Inferior parietal cortex (tissue), 1 donor: Measurements from ENCODE around the gene DNAJA3.
A peak's percentile ranks its signal among the peaks of the same experiment; 100 is the strongest.
"Not testable (repeated sequence)": the region's sequence is repeated elsewhere in the genome, so short reads cannot be mapped to it uniquely, and the experiment has no call there.

Source experiments
- DNase-seq: peaks from one replicate; pipeline ENCODE4 v3.0.0-alpha.2; 2016; ENCODE audit errors: extremely low spot score

DNAJA3 gene

GRCh38 chr16:4387781-4388180 is 37.9 kb upstream of the DNAJA3 start:
- DNase-seq, result no peak

DNA sequence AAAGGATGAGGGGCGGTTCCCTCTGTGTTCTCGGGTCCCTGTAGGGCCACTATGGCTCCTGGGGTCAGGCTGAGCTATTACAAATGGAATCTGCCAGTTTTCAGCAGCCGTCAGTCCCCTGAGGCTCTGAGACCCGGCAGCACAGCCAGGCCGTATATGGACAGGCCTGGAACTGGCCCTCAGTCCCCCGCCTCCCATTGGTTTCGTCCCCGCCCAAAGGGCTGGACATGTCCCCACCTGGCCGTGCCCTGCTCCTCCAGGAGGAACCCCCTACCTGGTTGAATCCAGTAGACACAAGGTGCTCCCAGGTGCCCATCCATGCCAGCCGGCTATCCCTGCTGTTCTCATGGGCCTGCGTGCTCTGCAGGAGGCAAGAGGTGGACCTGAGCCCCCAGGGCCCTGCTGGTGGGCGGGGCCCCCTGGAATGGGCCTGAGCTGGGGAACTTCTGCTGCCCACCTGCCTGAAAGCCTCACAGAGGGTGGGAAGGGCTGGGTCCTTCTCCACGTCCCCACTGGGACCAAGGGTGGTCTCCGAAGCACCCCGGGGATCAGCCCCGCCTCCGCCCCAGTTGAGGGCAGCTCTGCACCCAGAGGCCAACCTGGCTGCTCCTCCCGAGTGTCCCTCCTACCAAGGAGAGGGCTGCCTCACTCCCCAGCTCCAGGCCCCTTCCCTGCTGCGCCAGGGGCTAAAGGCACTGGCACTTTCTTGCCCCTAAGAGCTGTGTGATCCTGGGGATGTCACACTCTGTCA is 37.2 kb upstream of the DNAJA3 start:
- DNase-seq, result no peak

- no peak for DNase-seq
Measured at GRCh38 chr16:4389051-4389955, 36.4 kb upstream of the DNAJA3 start.

DNA sequence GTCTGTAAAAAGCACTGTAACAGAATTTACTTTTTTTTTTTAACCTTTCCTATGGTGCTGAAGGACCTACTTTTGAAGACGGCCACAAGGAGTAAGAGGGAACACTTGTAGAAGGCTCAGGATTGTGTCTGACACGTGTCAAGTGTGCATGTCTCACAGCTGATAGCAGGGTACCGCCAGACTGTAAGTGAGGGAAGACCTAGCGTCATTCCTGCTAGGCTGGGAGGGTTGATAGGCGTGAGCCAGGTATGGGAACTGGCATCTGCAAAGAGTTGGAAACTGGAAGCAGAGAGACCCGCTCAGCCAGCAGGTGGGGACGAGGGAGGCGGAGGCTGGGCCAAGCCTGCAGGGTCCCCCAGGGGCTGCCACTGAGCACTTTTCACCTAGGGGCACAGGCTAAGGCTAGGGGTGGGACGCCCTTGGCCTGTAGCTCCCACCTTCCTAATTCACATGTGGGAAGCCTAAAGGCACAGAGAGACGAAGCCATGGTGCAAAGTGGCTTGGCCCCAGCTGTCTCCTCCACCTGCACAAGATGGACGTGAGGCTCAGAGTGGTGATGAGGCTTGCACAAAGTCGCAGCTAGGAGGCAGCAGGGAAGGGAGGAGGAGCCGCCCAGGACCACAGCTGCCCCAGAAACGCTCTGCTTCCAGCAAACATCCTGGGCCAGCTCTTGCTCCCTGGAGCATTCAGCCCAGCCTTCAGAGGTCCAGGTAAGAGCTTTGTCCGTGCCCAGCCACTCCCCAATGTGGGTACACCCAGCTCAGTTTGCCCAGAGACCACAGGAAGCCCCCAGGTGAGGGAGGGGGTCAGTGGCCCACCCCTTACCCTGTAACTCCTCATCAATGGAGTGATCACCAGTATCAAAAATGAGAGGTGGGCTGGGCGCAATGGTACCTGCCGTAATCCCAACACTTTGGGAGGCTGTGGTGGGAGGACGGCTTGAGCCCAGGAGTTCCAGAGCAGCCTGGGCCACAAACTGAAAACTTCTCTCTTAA is 35.1 kb upstream of the DNAJA3 start:
- no peak for DNase-seq

GRCh38 chr16:4391631-4392381 is 33.9 kb upstream of the DNAJA3 start:
- DNase-seq, result no peak

- DNase-seq, result no peak
Measured at GRCh38 chr16:4392382-4393239, 33.1 kb upstream of the DNAJA3 start.

- DNase-seq, result no peak
Measured at GRCh38 chr16:4393240-4393600, 32.4 kb upstream of the DNAJA3 start.

GRCh38 chr16:4393850-4394249 is 31.8 kb upstream of the DNAJA3 start:
- DNase-seq, result not testable (repeated sequence)

GRCh38 chr16:4395055-4395726 is 30.5 kb upstream of the DNAJA3 start:
- DNase-seq, result no peak

DNA sequence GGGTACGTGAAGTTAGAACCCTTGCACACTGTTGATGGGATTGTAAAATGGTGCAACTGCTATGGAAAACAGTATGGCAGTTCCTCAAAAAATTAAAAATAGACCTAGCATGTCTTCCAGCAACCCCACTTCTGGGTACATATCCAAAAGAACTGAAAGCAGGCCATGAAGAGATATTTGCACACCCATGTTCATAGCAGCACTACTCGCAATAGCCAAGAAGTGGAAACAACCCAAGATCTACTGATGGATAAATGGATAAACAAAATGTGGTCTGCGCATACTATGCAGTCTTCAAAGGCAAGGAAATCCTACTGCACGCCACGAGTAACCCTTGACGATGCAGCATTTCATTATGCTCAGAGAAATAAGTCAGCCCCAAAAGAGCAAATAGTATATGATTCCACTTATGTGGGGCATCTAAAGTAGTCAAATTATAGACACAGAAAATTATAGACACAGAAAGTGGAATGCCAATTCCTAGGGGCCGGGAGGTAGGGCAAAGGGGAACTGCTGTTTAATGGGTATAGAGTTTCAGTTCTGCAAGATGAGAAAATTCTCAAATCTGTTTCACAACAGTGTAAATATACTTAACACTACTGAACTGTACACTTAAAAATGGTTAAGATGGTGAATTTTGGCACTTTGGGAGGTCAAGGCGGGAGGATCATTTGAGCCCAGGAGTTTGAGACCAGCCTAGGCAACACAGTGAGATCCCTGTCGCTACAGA is 26.5 kb upstream of the DNAJA3 start:
- DNase-seq, result no peak

DNA sequence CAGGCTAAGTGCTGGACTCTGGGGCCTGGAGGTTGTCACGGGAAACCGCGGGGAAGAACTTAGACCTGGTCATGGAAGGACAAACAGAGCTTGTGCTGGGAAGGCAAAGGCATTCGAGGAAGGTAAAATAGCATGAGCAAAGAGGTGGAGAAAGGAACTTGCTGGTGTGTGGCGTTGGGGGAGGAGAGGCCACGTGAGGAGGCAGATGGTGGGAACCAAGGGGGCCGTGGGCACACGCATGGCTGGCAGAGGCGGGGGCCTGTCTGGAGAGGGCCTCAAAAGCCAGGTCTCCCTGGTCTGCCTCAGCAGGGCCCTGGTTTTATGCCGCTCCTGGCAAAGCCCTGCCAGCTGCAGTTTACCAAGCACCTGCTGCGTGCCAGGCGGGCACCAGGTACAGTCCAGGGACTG is 24.6 kb upstream of the DNAJA3 start:
- DNase-seq, result no peak

DNA sequence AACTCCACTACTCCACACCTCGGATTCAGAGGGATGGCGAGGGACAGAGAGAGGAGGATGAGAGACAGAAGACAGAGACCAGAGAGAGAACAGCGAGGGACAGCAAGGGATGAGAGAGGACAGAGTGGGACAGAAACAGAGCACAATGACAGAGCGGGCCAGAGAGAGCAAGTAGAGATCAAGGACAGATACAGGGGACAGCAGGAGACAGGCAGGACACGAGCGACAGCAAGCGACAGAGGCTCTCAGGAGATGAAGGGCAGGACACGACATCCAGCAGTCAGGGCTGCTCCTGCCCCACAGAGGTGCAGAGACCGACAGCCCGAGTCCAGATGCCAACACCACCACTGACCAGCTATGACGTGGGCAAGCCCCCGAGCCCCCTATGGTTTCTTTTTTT is 24.2 kb upstream of the DNAJA3 start:
- DNase-seq, result no peak

DNA sequence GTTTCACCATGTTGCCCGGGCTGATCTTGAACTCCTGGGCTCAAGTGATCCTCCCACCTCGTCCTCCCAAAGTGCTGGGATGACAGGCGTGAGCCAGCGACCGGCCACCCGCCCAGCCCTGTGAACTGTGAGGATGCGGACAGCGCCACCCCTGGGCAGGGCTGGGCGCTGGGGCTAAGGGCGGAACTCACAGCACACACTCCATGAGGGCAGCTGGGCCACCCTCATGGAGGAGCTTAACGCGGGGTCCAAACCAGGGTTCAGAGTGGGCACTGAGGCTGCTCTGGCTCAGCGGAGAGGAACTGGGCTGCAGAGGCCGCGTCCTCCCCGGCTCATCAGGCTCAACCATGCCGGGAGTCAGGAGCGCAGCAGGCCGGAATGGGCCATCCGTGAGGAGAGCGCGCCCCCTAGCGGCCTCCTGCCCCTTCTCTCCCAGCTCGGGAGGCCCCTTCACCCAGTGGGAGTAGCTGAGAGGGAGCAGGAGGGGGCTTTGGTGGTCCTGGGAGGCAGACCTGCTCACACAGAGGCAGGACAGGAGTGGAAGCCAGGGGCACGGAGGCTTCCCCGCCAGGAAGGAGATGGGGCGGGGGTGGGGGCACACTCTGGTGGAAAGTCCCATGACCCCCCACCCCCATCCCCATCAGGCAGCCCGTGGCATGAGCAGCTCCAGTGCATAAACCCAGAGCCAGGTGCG is 23.1 kb upstream of the DNAJA3 start:
- DNase-seq, result peak; percentile 81

DNA sequence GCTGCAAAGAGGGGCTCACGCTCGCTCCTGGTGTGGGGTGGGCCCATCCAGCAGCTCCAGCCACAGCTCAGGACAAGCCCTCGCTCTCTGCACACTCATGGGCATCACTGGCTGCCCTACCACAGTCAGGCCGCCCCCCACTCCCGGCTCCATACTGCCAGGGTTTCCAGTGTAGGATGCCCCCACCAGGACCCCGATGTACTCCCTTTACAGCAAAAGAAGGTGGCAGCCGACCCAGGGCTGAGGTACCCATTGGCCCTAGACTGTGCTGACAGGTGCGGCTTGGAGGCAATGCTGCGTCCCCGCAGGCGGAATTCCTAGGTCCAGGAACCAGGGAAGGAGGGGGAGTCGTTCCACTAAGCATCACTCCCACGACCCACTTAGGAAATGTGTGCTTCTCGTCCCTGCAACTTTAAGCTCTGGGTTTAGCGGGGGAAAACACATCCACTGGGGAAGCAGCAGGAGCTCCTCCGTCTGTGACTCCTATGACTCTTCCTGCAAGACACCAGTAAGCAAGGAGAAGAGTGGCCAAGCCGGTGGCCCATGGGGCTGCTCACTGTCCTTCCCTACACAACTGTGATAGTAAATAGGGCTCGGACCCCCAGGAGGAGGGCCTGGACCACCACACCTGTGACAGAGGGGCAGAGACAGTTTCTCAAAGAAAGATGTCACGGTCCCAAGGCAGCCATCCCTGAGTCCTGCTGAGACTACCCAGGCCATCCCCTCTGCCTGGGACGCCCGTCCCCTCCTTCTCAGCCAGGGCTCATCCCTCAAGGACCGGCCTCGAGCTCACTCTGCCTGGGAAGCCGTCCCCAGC is 22.3 kb upstream of the DNAJA3 start:
- DNase-seq, result no peak

DNA sequence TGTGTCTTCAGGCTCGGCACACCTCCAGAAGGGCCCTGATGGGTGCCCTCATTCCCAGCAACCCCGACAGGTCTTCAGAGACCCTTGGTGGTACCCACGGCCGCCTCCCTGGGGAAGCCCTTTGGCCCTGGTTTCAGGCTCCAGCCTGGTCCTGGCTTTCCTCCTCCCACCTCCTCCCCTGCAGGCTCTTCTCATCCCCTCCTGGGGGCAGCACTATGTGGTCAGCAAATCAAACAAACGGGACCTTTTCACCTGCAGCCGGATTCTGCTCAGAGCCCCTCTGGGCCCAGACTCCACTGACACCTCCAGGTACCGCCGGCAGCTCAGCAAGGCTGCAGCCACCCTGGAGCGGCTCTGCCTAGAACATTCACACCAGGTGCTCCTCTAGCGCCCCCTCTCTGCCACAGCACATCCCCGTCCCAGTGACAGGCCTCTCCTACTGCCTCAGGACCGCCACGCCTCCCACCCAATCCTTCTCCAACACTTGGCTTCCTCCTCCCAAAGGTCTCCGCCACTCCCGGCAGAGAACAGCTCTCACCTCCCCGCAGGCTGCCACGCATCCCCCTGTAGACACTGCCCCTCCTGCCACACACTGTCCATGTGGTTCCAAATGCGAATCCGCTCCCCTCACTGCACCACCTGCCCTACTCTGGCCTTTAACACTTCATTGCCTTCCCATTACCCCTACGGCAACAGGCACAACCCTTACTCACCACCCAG is 21.3 kb upstream of the DNAJA3 start:
- no peak for DNase-seq

- DNase-seq, result no peak
Measured at GRCh38 chr16:4404967-4405696, 20.5 kb upstream of the DNAJA3 start.
